H7 (cell line): ENCODE data around the gene PDE4B. TPM values are rescaled to one million over a fixed set of nuclear protein-coding genes. Genes with fewer than 3 reads are reported as not detected.
"Not testable (repeated sequence)": the region's sequence is repeated elsewhere in the genome, so short reads cannot be mapped to it uniquely, and the experiment has no call there.

Source experiments
- DNase-seq: peaks from one replicate; pipeline ENCODE4 v3.0.0; 2012
- H3K27me3 ChIP-seq: 2 replicates; pipeline ENCODE4 v1.6.0; 2011; ENCODE audit warnings: mild to moderate bottlenecking, low read length; ENCODE audit not compliant: control insufficient read depth, insufficient read depth
- H3K36me3 ChIP-seq: replicated peaks from 2 replicates; pipeline ENCODE4 v1.5.1; 2011; ENCODE audit warnings: low read length; ENCODE audit not compliant: control insufficient read depth, insufficient read depth
- H3K4me3 ChIP-seq: 2 replicates; pipeline ENCODE4 v1.5.1; 2011; ENCODE audit warnings: low read depth, mild to moderate bottlenecking, control low read depth, low read length, moderate library complexity; ENCODE audit not compliant: insufficient read depth
- total RNA-seq: library from RNA; depleted of rRNA; stranded (reverse); fragments of >200 nt; shearing (Covaris generic); gene quantifications from 2 replicates; pipeline ENCODE4 v1.2.3, GENCODE V29; 2014

Gene PDE4B
- total RNA-seq, 1 experiment from 2014 or later, result 4.1 TPM

GRCh38 chr1:66415866-66416265 lies 623.2 kb downstream of the PDE4B start:
- no peak for DNase-seq
- Histone ChIP-seq H3K27me3 (no peaks in the 10 kb centered on the region), H3K4me3 (no peak overlapping the region), H3K36me3 (no peaks in the 10 kb centered on the region; the same call in 1 of the 2 replicates)

- H3K4me3 ChIP-seq, result no peak overlapping the region
- H3K27me3 ChIP-seq, result no peaks in the 10 kb centered on the region
- DNase-seq, result no peak
- H3K36me3 ChIP-seq, result no peaks in the 10 kb centered on the region; the same call in 1 of the 2 replicates
Observed at GRCh38 chr1:66416295-66416694, 623.6 kb downstream of the PDE4B start.

GRCh38 chr1:66418021-66418420 lies 625.3 kb downstream of the PDE4B start:
- Histone ChIP-seq H3K36me3 (no peaks in the 10 kb centered on the region; the same call in 1 of the 2 replicates), H3K4me3 (no peak overlapping the region), H3K27me3 (no peaks in the 10 kb centered on the region)
- DNase-seq, result no peak

DNA sequence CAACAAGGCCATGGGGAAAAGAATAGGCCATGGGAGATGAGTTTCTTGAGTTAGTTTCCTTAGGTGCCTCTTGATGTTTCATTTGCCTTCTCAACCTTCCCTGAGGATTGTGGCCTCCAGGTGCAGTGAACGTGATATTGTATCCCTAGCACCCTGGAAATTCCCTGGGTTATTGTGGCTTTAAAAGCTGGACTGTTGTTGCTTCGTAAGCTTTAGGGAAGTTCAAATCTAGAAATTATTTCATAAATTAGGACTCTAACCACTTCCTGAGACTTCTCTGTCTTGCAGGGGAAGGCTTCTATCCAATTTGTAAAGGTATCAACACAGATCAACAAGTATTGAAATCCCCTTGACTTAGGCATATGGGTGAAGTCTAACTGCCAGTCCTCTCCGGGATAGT lies 627.5 kb downstream of the PDE4B start:
- not testable (repeated sequence) for H3K27me3 ChIP-seq, H3K36me3 ChIP-seq, DNase-seq, H3K4me3 ChIP-seq

DNA sequence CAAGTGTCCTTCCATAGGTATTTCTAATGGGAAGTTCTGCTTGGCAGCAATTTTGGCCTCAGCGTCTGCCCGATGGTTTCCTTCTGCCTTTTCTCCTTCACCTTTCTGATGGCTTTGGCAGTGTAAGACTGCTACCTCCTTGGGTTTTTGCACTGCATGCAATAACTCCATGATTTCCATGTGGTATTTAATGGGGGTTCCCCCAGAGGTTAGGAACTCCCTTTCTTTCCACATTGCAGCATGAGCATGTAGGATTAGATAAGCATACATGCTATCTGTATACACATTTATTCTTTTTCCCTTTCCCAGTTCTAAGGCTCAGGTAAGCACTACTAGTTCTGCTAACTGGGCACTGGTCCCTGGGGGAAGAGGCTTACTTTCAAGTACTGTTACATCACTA lies 628.2 kb downstream of the PDE4B start:
- not testable (repeated sequence) for H3K4me3 ChIP-seq, DNase-seq, H3K27me3 ChIP-seq, H3K36me3 ChIP-seq

- Histone ChIP-seq H3K4me3 (no peak overlapping the region), H3K36me3 (no peaks in the 10 kb centered on the region), H3K27me3 (no peaks in the 10 kb centered on the region)
- no peak for DNase-seq
Observed at GRCh38 chr1:66422804-66423203, 630.1 kb downstream of the PDE4B start.
